HG02852 (cell line): Measurements from ENCODE around the gene TAGLN.

Experiments used
- ATAC-seq: cut with Tn5 transposase; IDR thresholded peaks from one replicate; pipeline ENCODE4 v1.9.1; 2021; ENCODE audit warnings: mild to moderate bottlenecking, moderate library complexity; ENCODE audit not compliant: unreplicated experiment

Gene TAGLN

DNA sequence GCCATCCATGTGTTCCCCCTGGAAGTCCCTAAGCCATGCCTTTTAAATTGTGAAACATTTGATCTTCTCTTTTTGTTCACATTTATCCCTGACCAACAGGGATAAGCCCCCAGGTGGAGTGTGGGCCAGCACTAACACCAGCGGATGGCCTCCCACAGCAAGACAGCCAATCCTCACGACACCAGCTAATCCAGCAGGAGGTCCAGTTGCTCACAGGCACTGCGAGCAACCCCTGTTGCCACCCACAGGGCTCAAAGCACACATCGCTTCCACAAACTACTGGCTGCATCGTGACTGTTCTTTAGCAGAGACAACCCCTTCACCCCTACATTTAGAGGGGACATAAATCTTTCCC, 30.7 kb downstream of the TAGLN start:
- no peak for ATAC-seq

DNA sequence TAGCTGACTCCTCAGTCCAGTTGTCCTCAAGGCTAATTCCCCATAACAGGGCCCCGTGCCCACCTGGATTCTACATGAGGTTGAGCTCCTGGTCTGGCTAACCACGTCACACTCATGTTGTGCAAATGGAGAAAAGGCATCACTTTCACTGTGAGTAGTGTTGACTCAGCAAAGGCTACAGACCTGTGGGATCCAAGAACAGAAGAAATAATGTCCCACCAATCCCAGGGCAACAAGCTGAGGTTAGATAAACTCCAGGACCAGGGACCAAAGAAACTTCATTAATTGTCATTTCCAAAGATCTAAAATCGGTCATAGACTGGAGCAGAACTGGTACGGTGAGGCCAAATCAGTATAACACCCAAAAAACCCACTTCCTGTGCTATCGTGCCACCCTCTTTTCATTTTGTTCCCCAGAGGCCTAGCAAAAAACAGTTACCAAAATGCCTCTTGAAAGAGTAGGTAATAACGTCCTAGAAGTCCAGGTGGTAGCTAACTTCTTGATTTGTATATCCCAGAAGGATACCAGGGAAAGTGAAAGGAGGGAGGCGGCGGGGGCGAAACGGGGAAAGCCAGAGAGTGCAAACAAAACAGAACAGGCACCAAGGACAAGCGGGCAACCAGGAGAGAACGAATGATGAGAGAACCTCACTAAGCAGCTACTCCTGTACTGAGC, 31.3 kb downstream of the TAGLN start:
- no peak for ATAC-seq

DNA sequence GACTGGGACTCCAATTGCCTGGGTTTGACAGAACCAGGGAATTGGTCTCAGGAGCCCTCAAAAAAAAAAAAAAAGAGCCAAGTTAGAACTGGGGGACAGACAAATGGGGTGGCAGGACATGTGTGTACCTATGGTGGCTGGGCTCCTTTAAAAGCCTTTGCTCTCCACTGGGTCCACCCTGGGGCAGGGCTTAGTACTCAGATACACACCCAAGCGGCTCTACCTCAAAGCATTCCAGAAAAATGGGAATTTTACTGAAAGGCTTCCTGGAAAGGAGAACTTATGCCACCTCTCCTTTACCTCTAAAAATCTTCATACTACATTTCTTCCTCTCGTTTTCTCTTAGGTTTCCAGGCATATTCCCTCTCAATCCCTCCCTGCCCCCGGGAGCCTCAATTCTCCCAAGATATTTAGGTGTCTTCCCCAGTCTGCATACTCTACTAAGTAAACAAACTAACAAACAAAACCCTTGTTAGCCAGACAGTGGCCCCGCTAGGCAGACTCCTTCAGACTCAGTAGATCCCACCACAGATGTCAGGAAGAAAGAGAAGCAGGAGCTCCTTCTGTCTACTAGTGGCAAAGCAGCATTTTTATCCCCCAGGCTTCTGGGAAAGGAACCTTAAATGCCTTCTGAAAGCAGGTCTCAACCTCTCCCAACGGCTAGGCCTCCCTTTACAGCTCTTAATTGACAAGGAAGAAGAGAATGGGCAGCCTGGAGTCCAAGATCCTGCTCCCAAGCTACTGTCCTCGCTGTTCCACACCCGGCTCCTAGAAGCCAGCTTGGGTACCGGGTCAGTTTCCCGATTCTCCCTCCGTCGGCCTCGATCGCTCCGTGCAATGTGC, 32.0 kb downstream of the TAGLN start:
- no peak for ATAC-seq

DNA sequence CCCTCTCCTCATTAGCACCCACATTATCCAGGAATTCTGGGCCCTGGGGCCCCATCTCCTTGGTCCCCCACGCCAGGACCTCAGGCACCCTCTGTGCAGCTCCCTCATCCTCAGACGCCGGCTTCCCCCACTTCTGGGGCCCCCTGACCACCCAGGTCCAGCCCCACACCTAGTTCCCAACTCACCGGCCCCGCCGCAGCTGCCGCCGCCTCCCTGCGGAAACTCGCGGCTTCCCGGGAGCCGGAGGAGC, 32.6 kb downstream of the TAGLN start, which contains the start of gene PCSK7:
Gene PCSK7 (minus strand): TSS at position 232 of the 250 bp plus-strand sequence. CDS start 2,229 bp downstream, outside the sequence.
- ATAC-seq = no peak

DNA sequence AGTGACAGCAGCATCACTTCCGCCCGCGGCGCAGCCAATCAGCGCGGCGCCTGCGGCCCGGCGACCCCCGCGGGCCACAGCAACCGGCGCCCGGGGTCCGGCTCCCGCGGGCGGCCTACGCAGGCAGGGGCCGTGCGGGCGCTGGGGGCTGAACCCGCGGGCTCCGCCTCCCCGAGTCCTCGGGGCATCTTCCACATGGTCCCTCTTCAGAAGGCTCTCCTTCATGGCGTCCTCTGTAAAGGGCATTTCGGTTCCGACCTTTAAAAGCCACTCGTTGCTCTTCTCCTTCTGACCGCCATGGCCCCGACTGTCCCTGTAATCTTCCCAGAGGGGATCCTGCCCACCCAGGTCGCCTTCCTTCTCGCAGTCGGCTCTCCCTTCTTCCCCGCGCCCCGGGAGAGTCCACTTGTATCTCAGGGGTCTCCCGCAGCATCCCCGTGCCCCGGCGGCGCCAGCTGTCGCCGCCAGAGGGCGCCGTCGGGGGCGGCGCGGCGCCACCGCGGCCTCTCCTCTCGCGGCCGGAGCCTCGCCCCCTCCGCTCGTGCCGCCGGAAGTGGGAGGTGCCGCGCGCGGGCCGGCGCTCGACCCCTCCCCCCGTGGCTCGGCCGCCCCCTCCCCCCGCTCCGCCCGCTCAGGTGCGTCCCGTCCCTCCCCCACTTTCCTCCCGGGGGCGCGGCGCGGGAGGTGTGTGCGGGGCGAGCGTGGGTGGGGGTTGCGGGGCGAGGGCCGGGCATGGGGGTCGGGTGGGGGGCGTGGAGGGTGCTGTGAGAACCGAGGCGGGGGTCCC, 33.1 kb downstream of the TAGLN start, which contains the start of gene RNF214:
Gene RNF214 (plus strand): TSS at position 580 of the 787 bp plus-strand sequence. CDS start 1,602 bp downstream, outside the sequence.
- peak; percentile 68 for ATAC-seq

DNA sequence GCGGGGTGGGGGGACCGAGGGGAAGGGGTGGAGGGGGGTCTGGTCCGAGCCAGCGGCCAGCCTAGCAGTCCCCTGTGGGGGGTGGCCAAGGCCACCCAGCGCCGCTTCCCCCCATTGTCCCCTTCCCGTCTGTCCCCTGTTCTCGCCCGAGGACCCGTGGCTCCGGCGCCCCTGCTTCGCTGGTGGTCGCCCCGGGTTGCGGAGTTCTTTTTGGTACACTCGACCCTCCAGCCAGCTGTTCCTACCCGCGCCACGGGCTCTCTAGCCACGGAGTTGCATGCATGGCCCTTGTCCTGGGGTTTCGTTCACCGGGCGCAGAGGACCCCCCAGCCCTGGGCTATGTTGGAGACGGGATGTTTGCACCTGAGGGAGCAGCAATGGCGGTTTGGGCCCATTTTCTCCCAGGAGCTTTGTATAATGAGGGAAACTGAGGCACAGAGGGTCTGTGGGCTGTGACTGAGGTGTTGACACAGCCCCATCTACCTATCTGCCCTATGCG, 33.8 kb downstream of the TAGLN start:
- no peak for ATAC-seq

DNA sequence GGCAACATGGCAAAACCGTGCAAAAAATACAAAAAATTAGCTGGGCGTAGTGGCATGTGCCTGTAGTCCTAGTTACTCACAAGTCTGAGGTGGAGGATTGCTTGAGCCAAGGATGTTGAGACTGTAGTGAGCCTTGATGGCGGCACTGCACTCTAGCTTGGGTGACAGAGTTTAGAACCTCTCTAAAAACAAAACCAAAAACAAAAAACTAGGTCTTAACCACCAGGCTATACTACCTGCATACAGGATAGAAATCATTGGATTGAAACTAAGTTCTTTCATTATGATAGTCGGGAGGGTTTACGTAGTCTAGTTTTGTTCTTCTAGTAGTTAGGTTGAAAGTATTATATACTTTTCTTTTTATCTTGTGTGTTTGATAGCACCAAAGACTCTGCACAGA, 39.1 kb downstream of the TAGLN start:
- no peak for ATAC-seq

DNA sequence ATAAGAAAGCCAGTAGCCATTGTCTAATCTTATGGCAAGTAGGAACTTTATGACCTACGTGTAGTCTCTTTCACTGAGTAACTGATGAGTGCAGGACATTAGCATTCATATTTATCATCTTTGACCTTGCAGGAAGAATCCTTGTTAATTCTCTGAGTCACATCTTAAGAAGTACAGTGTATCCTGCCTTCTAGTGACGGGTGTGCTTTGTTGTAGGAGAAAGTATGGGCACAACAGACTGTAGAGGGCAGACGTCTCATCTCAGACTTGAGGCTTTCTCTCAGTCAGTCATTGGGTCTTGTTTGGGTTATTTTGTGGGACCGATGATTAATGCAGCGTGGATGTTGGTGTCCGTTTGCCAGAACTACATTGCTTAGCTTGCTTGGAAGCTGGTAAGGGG, 40.1 kb downstream of the TAGLN start:
- ATAC-seq = no peak

DNA sequence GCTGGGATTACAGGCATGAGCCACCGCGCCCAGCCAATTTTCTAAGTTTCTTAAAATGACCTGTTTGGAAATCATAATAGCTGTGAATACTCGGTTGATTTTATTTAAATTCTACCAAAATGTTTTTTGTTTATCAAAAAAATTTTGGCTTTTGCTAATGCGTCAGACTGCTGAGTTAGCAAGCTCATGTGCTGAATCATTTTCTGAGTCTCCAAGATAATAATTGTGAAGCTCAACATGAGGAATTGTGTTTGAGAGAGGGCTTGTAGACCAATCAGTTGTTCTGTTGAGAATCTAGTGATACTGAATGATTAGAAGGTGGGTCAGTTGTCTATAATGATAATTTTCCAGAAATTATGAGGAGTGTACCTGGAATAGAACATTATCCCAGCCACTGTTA, 49.2 kb downstream of the TAGLN start:
- ATAC-seq = no peak

DNA sequence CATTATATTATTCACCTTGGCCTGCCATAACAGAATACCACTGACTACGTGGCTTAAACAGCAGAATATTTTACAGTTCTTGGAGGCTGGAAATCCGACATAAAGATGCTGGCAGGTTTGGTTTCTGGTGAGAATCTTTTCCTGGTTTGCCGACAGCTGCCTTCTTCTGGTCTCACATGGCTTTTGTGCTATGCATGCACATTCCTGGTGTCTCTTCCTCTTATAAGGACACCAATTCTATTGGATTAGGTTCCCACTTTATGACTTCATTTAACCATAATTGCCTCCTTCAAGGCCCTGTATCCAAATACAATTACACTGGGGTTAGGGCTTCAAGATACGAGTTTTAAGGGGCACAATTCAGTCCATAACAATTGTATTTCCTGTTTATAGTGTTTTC, 50.4 kb downstream of the TAGLN start:
- ATAC-seq = no peak

DNA sequence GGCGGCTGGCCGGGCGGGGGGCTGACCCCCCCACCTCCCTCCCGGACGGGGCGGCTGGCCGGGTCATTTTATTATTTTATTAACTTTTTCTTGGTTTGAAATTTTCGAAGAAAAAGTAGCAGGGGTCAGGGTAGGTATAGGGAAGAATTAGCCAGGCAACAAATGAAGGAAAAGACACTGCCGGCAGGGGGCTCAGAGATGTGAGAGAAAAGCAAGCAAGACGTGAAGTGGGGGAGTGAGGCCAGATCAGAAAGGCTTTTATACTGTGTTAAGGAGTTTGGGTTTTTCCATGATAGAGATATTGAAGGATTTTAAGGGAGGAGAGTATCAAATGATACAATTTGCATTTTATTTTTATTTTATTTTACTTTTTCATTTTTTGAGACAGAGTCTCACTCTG, 52.3 kb downstream of the TAGLN start:
- no peak for ATAC-seq

DNA sequence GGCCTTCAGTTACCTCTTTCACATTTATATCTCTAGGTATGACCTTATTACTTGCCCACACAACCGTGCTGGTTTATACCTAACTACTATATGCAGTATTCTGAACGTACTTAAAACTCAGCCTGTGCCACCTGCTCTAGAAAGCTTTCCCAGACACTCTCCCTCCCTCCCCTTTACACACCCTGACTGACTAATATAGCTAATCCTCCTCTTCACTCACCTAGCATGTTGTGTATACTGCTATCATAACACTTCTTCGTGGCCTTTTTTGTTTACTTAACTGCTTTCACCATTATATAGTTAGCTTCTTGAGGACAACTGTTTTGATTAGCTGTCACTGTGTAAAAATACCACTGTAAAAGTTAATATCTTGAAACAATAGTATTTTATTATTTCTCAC, 56.8 kb downstream of the TAGLN start:
- ATAC-seq = no peak

DNA sequence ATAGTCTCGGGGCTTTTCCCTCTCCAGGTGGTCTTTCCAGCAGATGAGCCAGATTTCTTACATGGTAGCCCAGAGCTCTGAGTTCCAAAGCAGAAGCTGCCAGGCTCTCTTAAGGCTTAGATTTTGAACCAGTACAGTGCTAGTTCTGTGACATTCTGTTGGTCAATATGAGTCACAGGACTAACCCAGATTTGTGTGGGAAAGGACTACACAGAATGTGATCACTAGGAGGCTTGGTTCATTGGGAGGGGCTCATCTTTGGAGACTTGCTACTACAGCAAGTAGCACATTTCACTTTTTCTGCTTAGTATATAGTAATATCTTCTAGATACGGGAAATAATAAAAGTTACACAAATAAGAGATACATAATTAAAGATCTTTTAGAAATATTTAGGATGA, 57.4 kb downstream of the TAGLN start:
- no peak for ATAC-seq
